ENCODE measurements around the gene ARL14EP. TPM values are rescaled to one million over a fixed set of nuclear protein-coding genes. Genes with fewer than 3 reads are reported as not detected.

Gene ARL14EP
- total RNA-seq, 2 experiments from 2014 or later, result 39.0 to 43.6 TPM

- Mint-ChIP-seq H3K36me3 (no peaks in the 10 kb centered on the region), H3K27ac (no peak overlapping the region), H3K4me1 (peaks cover 2% of the 10 kb centered on the region), H3K27me3 (peaks cover 13% of the 10 kb centered on the region), H3K4me3 (no peak overlapping the region), H3K9me3 (peaks cover 5% of the 10 kb centered on the region)
- DNase-seq (no peak), ATAC-seq (ENCODE audit: low read depth) (no peak)
- POLR2A ChIA-PET, result no interaction called here
Measured at GRCh38 chr11:30311189-30311588, 11.7 kb upstream of the ARL14EP start.

GRCh38 chr11:30312243-30312642 lies 10.7 kb upstream of the ARL14EP start:
- POLR2A ChIA-PET, result no interaction called here
- Mint-ChIP-seq H3K4me3 (no peak overlapping the region), H3K36me3 (no peaks in the 10 kb centered on the region), H3K27ac (no peak overlapping the region), H3K27me3 (peaks cover 13% of the 10 kb centered on the region), H3K4me1 (peaks cover 5% of the 10 kb centered on the region), H3K9me3 (peaks cover 5% of the 10 kb centered on the region)
- DNase-seq (no peak), ATAC-seq (ENCODE audit: low read depth) (no peak)

- Mint-ChIP-seq H3K27me3 (peaks cover 16% of the 10 kb centered on the region), H3K4me3 (no peak overlapping the region), H3K27ac (no peak overlapping the region), H3K36me3 (no peaks in the 10 kb centered on the region), H3K4me1 (peaks cover 8% of the 10 kb centered on the region), H3K9me3 (peaks cover 5% of the 10 kb centered on the region)
- POLR2A ChIA-PET, result interaction anchor here (1.0 kb wide), 1 partner anchor 9 kb away, joined by 4 read pairs; the partner anchor contains the start of gene ARL14EP
- ATAC-seq (ENCODE audit: low read depth), result no peak
- DNase-seq, result no peak
Measured at GRCh38 chr11:30313580-30313979, 9.3 kb upstream of the ARL14EP start.

- no peak for DNase-seq
- H3K27ac Mint-ChIP-seq, result no peak overlapping the region
- peaks cover 5% of the 10 kb centered on the region for H3K9me3 Mint-ChIP-seq
- POLR2A ChIA-PET, result no interaction called here
- no peak overlapping the region for H3K4me3 Mint-ChIP-seq
- no peak for ATAC-seq (ENCODE audit: low read depth)
- no peaks in the 10 kb centered on the region for H3K36me3 Mint-ChIP-seq
- H3K4me1 Mint-ChIP-seq, result peaks cover 8% of the 10 kb centered on the region
- H3K27me3 Mint-ChIP-seq, result peaks cover 8% of the 10 kb centered on the region
Measured at GRCh38 chr11:30314625-30315024, 8.3 kb upstream of the ARL14EP start.

- POLR2A ChIA-PET, result no interaction called here
- no peak for DNase-seq
- H3K4me3 Mint-ChIP-seq, result no peak overlapping the region
- peaks cover 8% of the 10 kb centered on the region for H3K4me1 Mint-ChIP-seq
- no peak for ATAC-seq (ENCODE audit: low read depth)
- no peaks in the 10 kb centered on the region for H3K36me3 Mint-ChIP-seq
- peaks cover 1% of the 10 kb centered on the region for H3K9me3 Mint-ChIP-seq
- H3K27ac Mint-ChIP-seq, result no peak overlapping the region
- peaks cover 8% of the 10 kb centered on the region for H3K27me3 Mint-ChIP-seq
Measured at GRCh38 chr11:30316237-30316636, 6.7 kb upstream of the ARL14EP start.

GRCh38 chr11:30317030-30317429 lies 5.9 kb upstream of the ARL14EP start:
- Mint-ChIP-seq H3K27ac (no peak overlapping the region), H3K36me3 (no peaks in the 10 kb centered on the region), H3K27me3 (peaks cover 8% of the 10 kb centered on the region), H3K9me3 (no peaks in the 10 kb centered on the region), H3K4me3 (no peak overlapping the region), H3K4me1 (peaks cover 8% of the 10 kb centered on the region)
- POLR2A ChIA-PET, result no interaction called here
- DNase-seq (no peak), ATAC-seq (ENCODE audit: low read depth) (no peak)

- H3K27ac Mint-ChIP-seq, result no peak overlapping the region
- ATAC-seq (ENCODE audit: low read depth) (no peak), DNase-seq (no peak)
- no peaks in the 10 kb centered on the region for H3K9me3 Mint-ChIP-seq
- H3K36me3 Mint-ChIP-seq, result peaks cover 2% of the 10 kb centered on the region
- peaks cover 31% of the 10 kb centered on the region for H3K4me1 Mint-ChIP-seq
- peaks cover 8% of the 10 kb centered on the region for H3K27me3 Mint-ChIP-seq
- no peak overlapping the region for H3K4me3 Mint-ChIP-seq
- POLR2A ChIA-PET, result no interaction called here
Measured at GRCh38 chr11:30321321-30321720, 1.6 kb upstream of the ARL14EP start.

GRCh38 chr11:30322191-30322590 lies 713 bp upstream of the ARL14EP start:
- Mint-ChIP-seq H3K27me3 (peaks cover 8% of the 10 kb centered on the region), H3K9me3 (no peaks in the 10 kb centered on the region), H3K27ac (peak overlapping the region; percentile 94), H3K4me1 (peaks cover 36% of the 10 kb centered on the region), H3K4me3 (peak overlapping the region; percentile 96), H3K36me3 (peaks cover 5% of the 10 kb centered on the region)
- ATAC-seq (ENCODE audit: low read depth), result no peak
- no peak for DNase-seq
- POLR2A ChIA-PET, result interaction anchor here (0.6 to 1.6 kb wide), 8 partner anchors 9 to 194 kb away, joined by 3 to 10 read pairs (median 3); no protein-coding TSS in a partner anchor

- H3K27me3 Mint-ChIP-seq, result no peaks in the 10 kb centered on the region
- H3K27ac Mint-ChIP-seq, result peak overlapping the region; percentile 73
- peaks cover 42% of the 10 kb centered on the region for H3K4me1 Mint-ChIP-seq
- no peaks in the 10 kb centered on the region for H3K9me3 Mint-ChIP-seq
- POLR2A ChIA-PET, result interaction anchor here (0.6 kb wide), 1 partner anchor 588 kb away, joined by 5 read pairs; no protein-coding TSS in a partner anchor
- DNase-seq (no peak), ATAC-seq (ENCODE audit: low read depth) (no peak)
- H3K4me3 Mint-ChIP-seq, result peak overlapping the region; percentile 57
- peaks cover 7% of the 10 kb centered on the region for H3K36me3 Mint-ChIP-seq
Measured at GRCh38 chr11:30326114-30326778, 3.3 kb downstream of the ARL14EP start.

GRCh38 chr11:30326906-30327305 lies 4.0 kb downstream of the ARL14EP start:
- ATAC-seq (ENCODE audit: low read depth), result no peak
- H3K4me3 Mint-ChIP-seq, result peak overlapping the region; percentile 57
- no peaks in the 10 kb centered on the region for H3K9me3 Mint-ChIP-seq
- peaks cover 42% of the 10 kb centered on the region for H3K4me1 Mint-ChIP-seq
- peak overlapping the region; percentile 73 for H3K27ac Mint-ChIP-seq
- DNase-seq, result no peak
- H3K36me3 Mint-ChIP-seq, result peaks cover 9% of the 10 kb centered on the region
- POLR2A ChIA-PET, result no interaction called here
- H3K27me3 Mint-ChIP-seq, result no peaks in the 10 kb centered on the region

GRCh38 chr11:30328681-30329080 lies 5.8 kb downstream of the ARL14EP start:
- POLR2A ChIA-PET, result no interaction called here
- Mint-ChIP-seq H3K4me1 (peaks cover 34% of the 10 kb centered on the region), H3K27ac (no peak overlapping the region), H3K36me3 (peaks cover 13% of the 10 kb centered on the region), H3K4me3 (no peak overlapping the region), H3K27me3 (no peaks in the 10 kb centered on the region), H3K9me3 (no peaks in the 10 kb centered on the region)
- DNase-seq (no peak), ATAC-seq (ENCODE audit: low read depth) (no peak)

GRCh38 chr11:30329150-30329940 lies 6.4 kb downstream of the ARL14EP start:
- H3K4me1 Mint-ChIP-seq, result peaks cover 31% of the 10 kb centered on the region
- H3K4me3 Mint-ChIP-seq, result no peak overlapping the region
- H3K27ac Mint-ChIP-seq, result no peak overlapping the region
- H3K36me3 Mint-ChIP-seq, result peaks cover 15% of the 10 kb centered on the region
- DNase-seq (no peak), ATAC-seq (ENCODE audit: low read depth) (no peak)
- POLR2A ChIA-PET, result no interaction called here
- no peaks in the 10 kb centered on the region for H3K27me3 Mint-ChIP-seq
- no peaks in the 10 kb centered on the region for H3K9me3 Mint-ChIP-seq

- Mint-ChIP-seq H3K36me3 (peaks cover 17% of the 10 kb centered on the region), H3K4me1 (peaks cover 6% of the 10 kb centered on the region), H3K27me3 (no peaks in the 10 kb centered on the region), H3K27ac (no peak overlapping the region), H3K9me3 (no peaks in the 10 kb centered on the region), H3K4me3 (no peak overlapping the region)
- POLR2A ChIA-PET, result interaction anchor here (1.4 kb wide), 1 partner anchor 10 kb away, joined by 4 read pairs; the partner anchor contains the start of gene ARL14EP
- ATAC-seq (ENCODE audit: low read depth) (no peak), DNase-seq (no peak)
Measured at GRCh38 chr11:30333405-30333804, 10.5 kb downstream of the ARL14EP start.

- POLR2A ChIA-PET, result no interaction called here
- Mint-ChIP-seq H3K9me3 (no peaks in the 10 kb centered on the region), H3K4me3 (no peak overlapping the region), H3K27ac (no peak overlapping the region), H3K4me1 (peaks cover 2% of the 10 kb centered on the region), H3K36me3 (peaks cover 1% of the 10 kb centered on the region), H3K27me3 (no peaks in the 10 kb centered on the region)
- ATAC-seq (ENCODE audit: low read depth) (no peak), DNase-seq (no peak)
Measured at GRCh38 chr11:30342736-30343166, 19.8 kb downstream of the ARL14EP start.

Measured in activated naive CD8-positive, alpha-beta T cell treated with anti-CD3 and anti-CD28 coated beads, Interleukin-2, amount 10 ng/mL, durations not matched to agents 7 days and 5 days (primary cell).